Mesenteric fat pad (tissue), 1 donor: ENCODE results near the gene LHX4. TPM values are rescaled to one million over a fixed set of nuclear protein-coding genes. Genes with fewer than 3 reads are reported as not detected.

Source experiments
- DNase-seq: peaks from one replicate; pipeline ENCODE4 v3.0.0-alpha.2; 2020; ENCODE audit warnings: low spot score
- total RNA-seq: library from RNA; stranded (reverse); fragmentation: NEBNext Ultra II Directional; extraction: Animal tissue kit (Norgen Biotek cat#: 25700); gene quantifications from one replicate; pipeline ENCODE4 v1.2.1, GENCODE V29; 2021
- donor health status: DM: yes; HTN: yes; CAD: no.

LHX4 gene
- total RNA-seq, 1 donor from 2014 or later, result 0.06 TPM

GRCh38 chr1:180224902-180225301 is 5.2 kb upstream of the LHX4 start:
- peak; percentile 43 for DNase-seq

- no peak for DNase-seq
Observed at GRCh38 chr1:180225403-180225802, 4.7 kb upstream of the LHX4 start.

DNA sequence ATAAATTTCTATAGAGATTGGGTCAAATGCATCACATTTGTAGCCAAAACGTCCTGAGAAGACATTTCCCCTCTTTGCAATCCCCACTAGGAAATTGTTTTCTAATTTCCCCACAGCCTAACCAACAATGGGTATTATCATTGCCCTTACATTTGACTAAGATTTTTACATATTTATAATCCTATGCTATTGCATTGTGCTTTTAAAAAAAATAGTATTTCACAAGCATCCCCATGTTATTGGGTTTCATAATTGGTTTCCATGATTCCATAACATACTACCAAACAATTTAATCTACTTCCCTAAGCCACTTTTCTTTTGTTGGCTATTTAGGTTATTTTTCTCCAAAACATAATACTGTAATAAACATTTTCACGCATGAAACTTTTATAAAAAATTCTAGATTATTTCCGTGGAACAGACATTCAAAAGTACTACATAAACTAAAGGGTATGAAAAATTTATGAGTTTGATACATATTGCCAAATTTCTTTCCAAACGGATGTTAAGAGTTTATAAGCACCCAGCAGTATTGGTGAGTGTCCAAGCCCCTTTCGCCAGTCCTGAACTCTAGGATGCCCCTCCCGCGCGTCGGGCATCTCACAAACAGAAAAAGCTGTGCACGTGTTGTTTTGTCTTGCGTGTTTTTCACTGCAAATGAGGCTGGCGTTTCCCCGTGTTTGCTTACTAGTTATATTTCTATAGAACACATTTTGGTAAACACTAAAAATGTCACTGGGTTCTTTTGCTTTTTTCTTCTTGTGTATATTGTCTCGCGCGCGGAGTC is 2.0 kb upstream of the LHX4 start:
- peak; percentile 28 for DNase-seq

GRCh38 chr1:180228648-180229482 is 1.2 kb upstream of the LHX4 start:
- DNase-seq, result no peak

DNA sequence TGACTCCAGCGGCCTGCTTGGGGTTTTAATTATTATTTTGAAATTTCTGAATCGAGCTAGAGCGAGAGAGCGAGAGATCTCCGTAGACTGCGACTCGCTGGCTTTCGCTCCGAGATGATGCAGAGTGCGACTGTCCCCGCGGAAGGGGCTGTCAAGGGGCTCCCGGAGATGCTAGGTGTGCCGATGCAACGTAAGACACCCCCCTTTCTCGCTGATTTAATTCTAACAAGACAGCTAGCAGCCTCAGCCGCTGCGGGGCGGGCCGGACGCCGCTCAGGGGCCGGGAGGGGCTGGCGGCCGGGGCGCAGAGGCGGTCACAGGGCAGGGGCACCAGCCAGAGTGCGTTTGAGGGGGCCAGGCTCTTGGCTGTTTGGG is 339 bp downstream of the LHX4 start:
- no peak for DNase-seq

- DNase-seq, result no peak
Observed at GRCh38 chr1:180230791-180231505, 884 bp downstream of the LHX4 start.

DNA sequence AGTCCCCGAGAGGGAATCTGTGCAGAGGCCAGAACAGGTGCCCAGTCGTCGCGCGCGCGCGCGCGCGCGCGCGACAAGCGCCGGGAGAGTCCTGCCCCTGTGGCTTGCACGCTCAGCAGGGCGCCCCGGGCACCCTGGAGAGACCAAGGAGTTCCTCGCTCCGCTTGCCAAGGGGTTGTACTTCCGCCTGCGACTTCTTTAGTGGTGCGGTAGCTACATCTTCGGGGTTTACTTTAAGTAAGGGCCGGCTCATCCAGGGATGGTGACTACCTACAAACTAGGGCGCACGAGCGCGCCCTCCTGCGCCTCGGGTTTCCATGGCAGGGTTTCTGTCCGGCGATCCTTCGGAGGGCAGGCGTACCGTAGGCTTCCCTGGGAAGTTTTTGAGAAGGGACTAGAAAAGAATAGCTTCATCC is 1.4 kb downstream of the LHX4 start:
- DNase-seq, result no peak

GRCh38 chr1:180231936-180232335 is 1.9 kb downstream of the LHX4 start:
- no peak for DNase-seq

GRCh38 chr1:180232521-180233043 is 2.5 kb downstream of the LHX4 start:
- DNase-seq, result no peak

- DNase-seq, result no peak
Observed at GRCh38 chr1:180233191-180234011, 3.3 kb downstream of the LHX4 start.

DNA sequence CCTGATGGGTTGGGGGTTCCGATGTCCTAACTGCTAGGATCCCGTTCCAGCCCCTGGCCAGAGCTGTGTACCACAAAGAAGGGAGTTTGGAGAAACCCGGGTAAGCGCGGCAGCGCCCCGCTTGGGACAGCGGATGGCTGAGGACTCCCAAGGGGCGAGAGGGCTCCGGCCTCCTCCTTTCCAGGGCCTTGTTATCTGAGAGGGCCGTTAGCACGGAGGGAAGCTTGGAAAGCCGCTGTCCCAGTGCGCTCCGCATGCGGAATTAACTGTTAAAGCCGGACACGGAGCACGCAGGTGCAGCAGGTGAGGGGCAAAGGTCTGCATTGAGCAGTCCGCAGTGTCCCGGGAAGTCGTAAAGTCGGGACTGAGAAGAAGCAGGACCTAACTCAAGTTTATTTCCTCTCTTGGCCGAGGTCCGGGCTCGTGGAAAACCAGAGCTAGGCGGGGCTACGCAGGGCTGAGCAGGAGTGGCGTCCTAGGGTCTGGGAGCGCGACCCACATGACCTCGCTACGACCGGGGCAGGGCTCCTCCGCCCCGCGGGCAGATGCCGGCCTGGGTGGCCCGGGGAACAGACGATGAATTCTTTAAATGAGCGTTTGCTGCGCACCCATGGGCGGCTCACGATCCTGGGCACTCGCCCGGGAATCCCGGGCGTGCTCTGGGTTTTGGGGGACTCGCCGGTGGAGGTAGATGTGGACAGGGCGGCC is 4.5 kb downstream of the LHX4 start:
- DNase-seq, result no peak

GRCh38 chr1:180235077-180235501 is 5.0 kb downstream of the LHX4 start:
- DNase-seq, result no peak

- no peak for DNase-seq
Observed at GRCh38 chr1:180235502-180236239, 5.6 kb downstream of the LHX4 start.

DNA sequence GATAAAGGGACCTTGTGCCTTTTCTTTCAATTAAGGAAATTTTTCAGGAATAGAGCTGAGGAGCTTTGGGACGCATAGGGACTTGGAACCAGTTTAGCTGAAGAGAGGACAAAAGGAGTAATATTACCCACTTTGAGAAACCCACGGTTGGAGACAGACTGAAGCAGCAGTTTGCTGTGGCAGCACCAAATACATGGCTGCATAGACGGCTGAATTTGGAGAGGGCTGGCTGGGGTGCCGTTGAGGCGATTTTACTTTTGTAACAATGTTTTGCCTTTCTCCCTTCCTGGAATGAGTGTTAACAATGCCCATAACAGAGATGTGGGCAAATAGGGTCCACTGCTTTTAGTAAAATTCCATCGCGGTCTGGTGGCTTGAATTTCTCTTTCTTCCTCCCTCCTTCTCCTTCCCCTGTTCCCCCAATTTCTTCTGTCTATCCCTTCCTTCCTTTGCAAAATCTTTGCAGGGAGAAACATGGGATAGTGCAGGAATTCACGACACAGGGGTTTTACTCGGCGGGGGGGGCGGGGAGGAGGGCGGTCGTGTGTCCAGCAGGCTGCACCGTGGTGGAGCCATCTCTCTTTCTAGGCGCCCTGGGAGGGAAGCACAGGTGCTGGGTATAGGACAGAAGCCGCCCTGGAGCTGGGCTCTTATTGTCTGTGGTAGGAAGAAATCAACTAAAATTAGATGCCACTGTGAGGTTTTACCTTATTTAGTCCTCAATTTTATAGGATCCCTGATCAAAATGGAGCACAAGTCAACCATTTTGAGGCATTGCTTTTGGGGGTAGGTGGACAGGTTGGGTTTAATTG is 6.8 kb downstream of the LHX4 start:
- DNase-seq, result no peak

DNA sequence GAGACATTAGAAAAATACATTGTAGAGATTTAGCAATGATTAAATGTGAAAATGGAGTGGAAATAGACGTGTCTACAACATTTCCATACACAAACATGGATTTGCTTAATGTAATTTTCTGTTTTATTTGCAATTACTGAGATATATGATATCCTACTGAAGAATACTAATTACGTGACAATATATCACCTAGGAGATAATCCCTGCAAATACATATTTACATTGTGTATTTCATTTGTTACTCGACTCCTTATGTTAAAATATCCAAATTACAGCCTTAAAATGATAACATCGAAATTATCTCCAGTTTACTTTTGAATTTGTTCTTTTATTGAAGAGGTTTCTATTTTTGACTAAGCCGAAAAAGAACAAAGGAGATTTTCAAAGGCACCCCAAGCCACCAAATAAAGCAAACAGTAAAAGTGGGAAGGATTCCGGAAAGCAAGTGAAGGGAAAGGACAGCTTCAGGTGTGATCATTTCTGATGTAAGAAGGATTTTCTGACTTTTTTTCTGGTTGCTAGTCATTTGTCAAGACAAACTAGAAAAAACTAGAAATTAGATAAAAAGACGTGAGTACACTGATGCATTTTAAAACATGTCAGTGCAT is 7.9 kb downstream of the LHX4 start:
- no peak for DNase-seq

GRCh38 chr1:180238675-180239074 is 8.6 kb downstream of the LHX4 start:
- no peak for DNase-seq

- no peak for DNase-seq
Observed at GRCh38 chr1:180239145-180240096, 9.4 kb downstream of the LHX4 start.
